PC-9 (cell line): ENCODE results near the gene PTGDS. TPM values are rescaled to one million over a fixed set of nuclear protein-coding genes. Genes with fewer than 3 reads are reported as not detected.

ENCODE experiments used
- BruUV-seq: library from RNA; stranded (reverse); fragments of 400-500 nt; replicated peaks from 2 replicates; lab custom pipeline; 2021; lab: Mats Ljungman, UMichigan
- CTCF ChIA-PET: fragments of 300-600 bp; sonication (Branson Sonifier 250); formaldehyde crosslinking; loops from one replicate; lab custom pipeline; 2022; ENCODE audit warnings: antibody characterized with exemption; lab: Charles Lee
- POLR2A ChIA-PET: fragments of 300-600 bp; sonication (Branson Sonifier 250); formaldehyde crosslinking; loops from one replicate; lab custom pipeline; 2022; ENCODE audit warnings: antibody characterized with exemption; ENCODE audit not compliant: unreplicated experiment; lab: Charles Lee
- DNase-seq, 2 experiments: peaks; one replicate each; pipeline versions ENCODE4 v3.0.0 to v3.0.0-alpha.2; 2015 to 2022; ENCODE audit warnings: mixed read lengths in 1 of 2
- H2AFZ ChIP-seq: fragments of 200-600 bp; sonication (generic); 2 replicates; pipeline ENCODE4 v1.8.1; 2017; ENCODE audit warnings: antibody characterized with exemption
- H3F3A ChIP-seq: fragments of 200-600 bp; sonication (generic); 2 replicates; pipeline ENCODE4 v1.8.1; 2017; ENCODE audit warnings: antibody characterized with exemption, mild to moderate bottlenecking, low read depth; ENCODE audit not compliant: insufficient read depth
- H3K27ac ChIP-seq: fragments of 200-600 bp; sonication (generic); 2 replicates; pipeline ENCODE4 v1.6.1; 2016; ENCODE audit warnings: mixed run types
- H3K27me3 ChIP-seq: fragments of 200-600 bp; sonication (generic); 2 replicates; pipeline ENCODE4 v1.6.1; 2016; ENCODE audit warnings: low read depth, mixed run types; ENCODE audit not compliant: insufficient read depth
- H3K36me3 ChIP-seq: fragments of 200-600 bp; sonication (generic); 2 replicates; pipeline ENCODE4 v1.6.1; 2016; ENCODE audit warnings: low read depth, mixed run types
- H3K4me1 ChIP-seq: fragments of 200-600 bp; sonication (generic); replicated peaks from 2 replicates; pipeline ENCODE4 v1.6.1; 2016; ENCODE audit warnings: mixed run types; ENCODE audit not compliant: insufficient read depth
- H3K4me2 ChIP-seq: fragments of 200-600 bp; sonication (generic); 2 replicates; pipeline ENCODE4 v1.6.1; 2017; ENCODE audit warnings: mixed run types
- H3K4me3 ChIP-seq: fragments of 200-600 bp; sonication (generic); 2 replicates; pipeline ENCODE4 v1.6.1; 2016; ENCODE audit warnings: mixed run types
- H3K79me2 ChIP-seq: fragments of 200-600 bp; sonication (generic); 2 replicates; pipeline ENCODE4 v1.6.1; 2017; ENCODE audit warnings: low read depth, mixed run types
- H3K9me2 ChIP-seq: fragments of 200-600 bp; sonication (generic); 2 replicates; pipeline ENCODE4 v1.8.1; 2017; ENCODE audit warnings: mild to moderate bottlenecking; ENCODE audit not compliant: insufficient read depth
- H3K9me3 ChIP-seq: fragments of 200-600 bp; sonication (generic); 2 replicates; pipeline ENCODE4 v1.8.1; 2016; ENCODE audit warnings: low read depth; ENCODE audit not compliant: insufficient read depth
- H4K20me1 ChIP-seq: fragments of 200-600 bp; sonication (generic); 2 replicates; pipeline ENCODE4 v1.8.1; 2017; ENCODE audit not compliant: insufficient read depth
- CTCF ChIP-seq: fragments of 200-600 bp; sonication (generic); conservative IDR thresholded peaks from 2 replicates; pipeline ENCODE4 v1.6.1; 2017; ENCODE audit warnings: mixed run types, antibody characterized with exemption, mild to moderate bottlenecking, moderate library complexity
- EZH2 ChIP-seq: fragments of 200-600 bp; sonication (generic); IDR thresholded peaks from 2 replicates; pipeline ENCODE4 v1.8.0; 2017; ENCODE audit warnings: antibody characterized with exemption, low read depth
- intact Hi-C: fragments of 100-400 bp; cut with micrococcal nuclease; formaldehyde crosslinking; loops from one replicate; pipeline ENCODE4 v1.10.0; 2022; ENCODE audit not compliant: unreplicated experiment
- total RNA-seq: library from RNA; stranded (reverse); gene quantifications from 2 replicates; pipeline ENCODE4 v1.2.3, GENCODE V29; 2021

PTGDS gene
- total RNA-seq, 1 experiment from 2014 or later: 1.7 TPM

DNA sequence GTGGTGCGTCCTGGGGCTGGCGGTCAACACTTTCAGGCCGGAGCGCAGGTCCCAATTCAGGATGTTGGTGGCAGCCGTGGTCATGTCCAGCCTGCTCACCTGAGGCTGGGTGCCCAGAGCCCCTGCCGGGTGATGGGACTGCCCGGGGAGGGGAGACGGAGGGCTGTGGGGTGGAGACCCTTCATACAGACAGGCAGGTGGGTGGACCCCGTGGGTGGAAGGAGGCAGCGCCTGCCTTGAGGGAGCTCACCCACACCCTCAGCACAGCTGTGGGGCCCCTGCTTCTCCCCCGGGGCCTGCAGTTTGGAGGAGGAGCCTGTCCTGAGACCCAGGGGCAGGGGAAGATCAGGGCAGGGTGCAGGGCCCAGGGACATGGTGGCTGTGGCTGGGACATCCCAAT, 6.9 kb upstream of the PTGDS start:
- Histone ChIP-seq H4K20me1 (no peaks in the 10 kb centered on the region), H3K79me2 (no peaks in the 10 kb centered on the region), H3K9me2 (no peaks in the 10 kb centered on the region), H2AFZ (no peak overlapping the region), H3K4me2 (no peak overlapping the region), H3K4me3 (no peak overlapping the region), H3K36me3 (no peaks in the 10 kb centered on the region), H3F3A (no peaks in the 10 kb centered on the region), H3K27ac (no peak overlapping the region), H3K4me1 (no peaks in the 10 kb centered on the region), H3K9me3 (no peaks in the 10 kb centered on the region), H3K27me3 (no peaks in the 10 kb centered on the region)
- DNase-seq: no peak
- no peak for TF ChIP-seq EZH2
- no peak for TF ChIP-seq CTCF
- ChIA-PET POLR2A (no interaction called here), CTCF (no interaction called here)
- intact Hi-C loops: no loop called here
- BruUV-seq: no TSS peak

DNA sequence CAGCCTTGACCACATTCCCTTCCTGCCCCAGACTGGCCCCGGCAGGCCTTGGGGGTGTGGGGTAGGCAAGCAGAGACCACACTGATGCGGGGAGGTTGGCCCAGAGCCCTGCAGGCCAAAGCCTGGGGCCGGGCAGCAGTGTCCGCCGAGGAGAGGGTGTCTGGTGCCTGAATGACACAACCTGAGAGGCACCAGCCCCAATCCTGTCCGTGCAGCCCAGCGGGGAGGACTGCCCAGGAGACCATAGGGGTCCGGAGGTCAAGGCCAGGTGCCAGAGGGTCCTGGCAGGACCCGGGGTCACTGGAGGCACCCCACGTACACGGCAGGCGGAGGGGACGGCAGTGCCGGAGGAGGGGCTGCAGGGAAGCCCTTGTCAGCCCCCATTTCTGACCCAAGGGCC, 5.6 kb upstream of the PTGDS start:
- Histone ChIP-seq H3F3A (no peaks in the 10 kb centered on the region), H3K9me2 (no peaks in the 10 kb centered on the region), H3K27me3 (no peaks in the 10 kb centered on the region), H3K27ac (no peak overlapping the region), H4K20me1 (no peaks in the 10 kb centered on the region), H3K9me3 (no peaks in the 10 kb centered on the region), H3K4me2 (no peak overlapping the region), H3K36me3 (no peaks in the 10 kb centered on the region), H2AFZ (no peak overlapping the region), H3K4me3 (no peak overlapping the region), H3K79me2 (no peaks in the 10 kb centered on the region), H3K4me1 (no peaks in the 10 kb centered on the region)
- BruUV-seq: no TSS peak
- TF ChIP-seq EZH2 (no peak), CTCF (no peak)
- intact Hi-C loops: no loop called here
- no peak for DNase-seq
- ChIA-PET POLR2A (no interaction called here), CTCF (interaction anchor here (0.6 kb wide), 1 partner anchor 209 kb away, joined by 5 read pairs; no protein-coding TSS in a partner anchor)

- Histone ChIP-seq H3K79me2 (no peaks in the 10 kb centered on the region), H4K20me1 (no peaks in the 10 kb centered on the region), H3K9me3 (no peaks in the 10 kb centered on the region), H3K9me2 (no peaks in the 10 kb centered on the region), H2AFZ (no peak overlapping the region), H3K27me3 (no peaks in the 10 kb centered on the region), H3K4me3 (no peak overlapping the region), H3K4me2 (no peak overlapping the region), H3K36me3 (no peaks in the 10 kb centered on the region), H3F3A (no peaks in the 10 kb centered on the region), H3K4me1 (no peaks in the 10 kb centered on the region), H3K27ac (no peak overlapping the region)
- ChIA-PET CTCF (no interaction called here), POLR2A (no interaction called here)
- TF ChIP-seq EZH2 (no peak), CTCF (no peak)
- intact Hi-C loops: no loop called here
- no TSS peak for BruUV-seq
- DNase-seq: no peak
These were observed 5.0 kb upstream of the PTGDS start for GRCh38 chr9:136972335-136972734.
